DND-41 (cell line): ENCODE measurements around the gene UVSSA.

Experiments
- CTCF ChIP-seq: IDR thresholded peaks from 2 replicates; pipeline ENCODE4 v1.5.1; 2012; ENCODE audit warnings: borderline replicate concordance, low read length, moderate library complexity, mild to moderate bottlenecking; ENCODE audit not compliant: poor library complexity, severe bottlenecking; ENCODE audit errors: extremely low read depth
- EZH2 ChIP-seq: IDR thresholded peaks from 3 replicates; pipeline ENCODE4 v1.6.1; 2012; ENCODE audit warnings: borderline replicate concordance, low read depth, mild to moderate bottlenecking, moderate library complexity, low read length, inconsistent platforms; ENCODE audit not compliant: severe bottlenecking

- no peak for TF ChIP-seq CTCF
- no peak for TF ChIP-seq EZH2
Measured at GRCh38 chr4:1349359-1350168, 2.6 kb downstream of the UVSSA start.
